Kidney (tissue), 14 donors: ENCODE data around the gene USH2A. TPM values are rescaled to one million over a fixed set of nuclear protein-coding genes. Genes with fewer than 3 reads are reported as not detected.

Experiments
- DNase-seq, 5 donors: peaks; one replicate each; pipeline ENCODE4 v3.0.0-alpha.2; 2013 to 2020
- FAIRE-seq: peaks from 2 replicates; lab custom pipeline; 2012; peaks lifted over from hg19 to GRCh38; lab: Jason Lieb, UNC
- H3K27ac ChIP-seq, 2 donors: one replicate each; pipeline ENCODE4 v1.7.0; 2013; ENCODE audit warnings: low read depth in 2 of 2, low read length in 2 of 2, inconsistent platforms in 1 of 2
- H3K27me3 ChIP-seq: one replicate; pipeline ENCODE4 v1.7.1; 2013; ENCODE audit warnings: low read length, inconsistent platforms; ENCODE audit not compliant: control insufficient read depth, insufficient read depth
- H3K36me3 ChIP-seq, 3 donors: one replicate each; pipeline versions ENCODE4 v1.7.0 to v1.7.1; 2013; ENCODE audit warnings: low read length in 3 of 3, control low read depth in 1 of 3, inconsistent platforms in 1 of 3; ENCODE audit not compliant: insufficient read depth in 3 of 3, control insufficient read depth in 2 of 3
- H3K4me1 ChIP-seq, 3 donors: one replicate each; pipeline versions ENCODE4 v1.7.0 to v1.7.1; 2013; ENCODE audit warnings: low read length in 3 of 3, inconsistent platforms in 1 of 3, low read depth in 1 of 3; ENCODE audit not compliant: control insufficient read depth in 2 of 3, insufficient read depth in 2 of 3
- H3K4me3 ChIP-seq, 3 donors: one replicate each; pipeline versions ENCODE4 v1.7.0 to v1.8.1; 2013; ENCODE audit warnings: low read length in 3 of 3, control low read depth in 1 of 3, inconsistent platforms in 1 of 3
- H3K9ac ChIP-seq, 3 donors: one replicate each; pipeline versions ENCODE4 v1.7.0 to v1.7.1; 2013; ENCODE audit warnings: low read length in 3 of 3, control low read depth in 1 of 3, inconsistent platforms in 1 of 3
- H3K9me3 ChIP-seq, 3 donors: one replicate each; pipeline versions ENCODE4 v1.7.0 to v1.7.1; 2013; ENCODE audit warnings: low read length in 3 of 3, control low read depth in 1 of 3, inconsistent platforms in 1 of 3; ENCODE audit not compliant: control insufficient read depth in 2 of 3, insufficient read depth in 1 of 3
- CTCF ChIP-seq: IDR thresholded peaks from 3 replicates; pipeline ENCODE4 v1.5.1; 2012; ENCODE audit warnings: mild to moderate bottlenecking, moderate library complexity, borderline replicate concordance; ENCODE audit not compliant: insufficient read depth; ENCODE audit errors: extremely low read depth
- intact Hi-C: fragments of 100-400 bp; cut with DNase I; formaldehyde crosslinking; loops from one replicate; pipeline ENCODE4 v1.11.1; 2022
- polyA plus RNA-seq: library from polyadenylated mRNA; stranded (reverse); fragments of 350-450 nt; fragmentation: Illumina TruSeq; extraction: RNeasy Lipid Tissue Mini Kit (QIAGEN cat#74804); gene quantifications from one replicate; pipeline ENCODE4 v1.2.3, GENCODE V29; 2014; ENCODE audit warnings: low read depth, low replicate concordance; ENCODE audit not compliant: insufficient read depth
- total RNA-seq: library from RNA; stranded (reverse); fragmentation: NEBNext Ultra II Directional; extraction: Animal tissue kit (Norgen Biotek cat#: 25700); gene quantifications from one replicate; pipeline ENCODE4 v1.2.1, GENCODE V29; 2021
- donor health status: control.
- donor health status: control.
- donor health status: control.
- donor health status: control.
- donor health status: control.
- donor health status: DM: yes; HTN: yes; CAD: no.
- donor health status: Normal renal cell carcinoma (clear cell type).

The USH2A gene
- total and polyA plus RNA-seq, 2 donors from 2014 or later = 0.06 TPM; not detected in 1

DNA sequence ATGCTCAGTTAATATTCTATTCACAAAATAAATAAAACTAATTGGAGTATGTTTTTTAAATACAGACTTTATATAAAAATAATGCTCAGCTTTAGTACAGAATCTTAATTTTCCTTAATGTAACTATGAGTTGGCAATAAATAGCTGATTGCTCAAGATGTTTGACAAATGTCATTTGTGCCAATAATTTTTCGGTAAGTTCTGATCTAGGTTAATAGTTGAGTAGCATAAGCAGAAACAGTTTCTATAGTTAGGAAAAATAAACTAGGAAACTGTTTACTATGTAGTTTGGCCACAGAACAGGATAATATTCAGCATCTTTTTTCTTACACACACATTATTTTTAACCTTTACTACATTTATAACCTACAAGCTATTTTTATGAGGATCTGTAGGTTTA lies 815.8 kb downstream of the USH2A start:
- no peak for DNase-seq
- H3K4me3 ChIP-seq = no peak overlapping the region
- no peaks in the 10 kb centered on the region for H3K9me3 ChIP-seq
- no peak for TF ChIP-seq CTCF
- FAIRE-seq = no peak
- H3K36me3 ChIP-seq = peaks cover 2 to 8% (median 6%) of the 10 kb centered on the region in 3 donors
- no peak overlapping the region for H3K9ac ChIP-seq
- intact Hi-C loops = no loop called here
- H3K4me1 ChIP-seq = no peaks in the 10 kb centered on the region
- H3K27me3 ChIP-seq = no peaks in the 10 kb centered on the region
- no peak overlapping the region for H3K27ac ChIP-seq

DNA sequence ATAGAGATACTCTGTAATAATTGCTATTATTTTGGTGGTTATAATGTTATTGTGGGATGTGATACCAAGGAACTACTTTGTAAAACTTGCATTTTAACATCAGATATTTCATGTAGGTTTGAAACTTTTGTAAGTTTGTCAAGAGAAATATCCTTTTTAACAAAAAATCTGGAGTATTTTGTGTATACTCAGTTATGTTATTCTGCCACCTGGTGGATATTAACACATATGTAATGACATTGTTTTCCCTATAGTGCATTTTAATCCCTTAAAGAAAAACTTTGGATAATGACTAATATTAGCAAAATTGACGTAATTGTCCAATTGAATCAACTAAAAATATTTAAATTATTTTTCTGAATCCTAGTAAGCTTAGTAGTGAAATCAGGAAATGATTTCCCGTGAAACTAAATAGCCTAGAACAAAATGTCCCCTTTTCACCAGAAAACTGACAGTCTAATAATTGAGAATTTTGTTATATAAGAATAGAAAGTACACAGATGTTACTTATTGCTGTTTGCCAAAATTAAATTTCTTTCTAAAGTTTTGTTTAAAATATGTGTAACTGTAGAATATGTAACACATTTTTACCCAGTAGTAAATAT lies 816.6 kb downstream of the USH2A start:
- peaks cover 2 to 8% (median 3%) of the 10 kb centered on the region in 3 donors for H3K36me3 ChIP-seq
- H3K27ac ChIP-seq = no peak overlapping the region
- H3K9me3 ChIP-seq = no peaks in the 10 kb centered on the region
- no peak overlapping the region for H3K9ac ChIP-seq
- H3K4me3 ChIP-seq = no peak overlapping the region
- FAIRE-seq (peak; percentile 88), DNase-seq (no peak)
- intact Hi-C loops = no loop called here
- H3K4me1 ChIP-seq = no peaks in the 10 kb centered on the region
- no peaks in the 10 kb centered on the region for H3K27me3 ChIP-seq
- peak; percentile 16 for TF ChIP-seq CTCF

- TF ChIP-seq CTCF = no peak
- intact Hi-C loops = no loop called here
- FAIRE-seq (no peak), DNase-seq (no peak)
- no peak overlapping the region for H3K9ac ChIP-seq
- no peak overlapping the region for H3K27ac ChIP-seq
- H3K9me3 ChIP-seq = no peaks in the 10 kb centered on the region
- H3K4me1 ChIP-seq = no peaks in the 10 kb centered on the region
- H3K36me3 ChIP-seq = peaks cover 2 to 8% (median 3%) of the 10 kb centered on the region in 3 donors
- no peaks in the 10 kb centered on the region for H3K27me3 ChIP-seq
- no peak overlapping the region for H3K4me3 ChIP-seq
Observed at GRCh38 chr1:215606036-215606435, 817.2 kb downstream of the USH2A start.
